Anterior cingulate cortex (tissue), 58 donors: ENCODE data around the gene PRSS38.
A peak's percentile ranks its signal among the peaks of the same experiment; 100 is the strongest.

Source experiments
- DNase-seq, 58 donors: peaks; one replicate each; lab custom pipeline; 2025; lab: John Stamatoyannopoulos, UW

Gene PRSS38

DNA sequence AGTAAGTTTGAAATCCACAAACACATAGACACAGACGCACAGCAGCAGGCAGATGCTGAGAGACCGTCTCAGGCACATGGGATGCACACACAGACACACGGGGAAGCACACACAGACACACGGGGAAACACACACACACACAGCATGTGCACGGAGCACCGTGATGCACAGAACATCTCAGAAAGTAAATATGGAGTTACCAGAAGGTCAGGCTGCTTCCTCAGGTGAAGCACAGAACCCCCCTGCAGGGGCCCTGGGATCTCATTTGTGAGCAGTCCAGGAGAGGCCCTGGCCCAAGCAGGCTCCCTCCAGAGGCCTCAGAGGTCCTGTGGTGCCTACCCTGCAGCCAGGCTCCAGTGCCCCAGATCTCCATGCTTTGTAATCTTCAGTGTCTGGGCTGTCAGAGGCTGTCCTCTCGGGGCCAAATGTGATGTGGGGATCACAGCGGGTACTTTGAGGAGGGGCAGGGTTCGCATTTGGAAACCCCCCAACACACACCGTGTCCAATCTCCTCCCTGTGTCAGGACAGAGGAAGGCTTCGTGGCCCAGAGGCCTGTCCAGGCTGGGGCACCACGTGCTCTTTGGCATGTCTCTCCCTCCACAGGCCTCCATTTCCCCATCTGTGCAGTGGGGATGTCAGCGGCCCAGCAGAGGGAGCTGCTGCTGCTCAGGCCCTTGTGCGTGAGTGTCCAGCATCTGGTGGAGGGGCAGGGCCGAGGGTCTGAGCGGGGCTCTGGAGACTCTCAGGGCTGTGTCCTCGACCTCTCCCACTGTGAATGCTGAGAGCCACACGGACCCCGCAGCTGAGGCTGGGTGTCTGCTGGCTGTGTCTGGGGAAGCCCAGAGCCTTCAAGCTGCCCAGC lies 23.0 kb upstream of the PRSS38 start:
- DNase-seq = no peak

DNA sequence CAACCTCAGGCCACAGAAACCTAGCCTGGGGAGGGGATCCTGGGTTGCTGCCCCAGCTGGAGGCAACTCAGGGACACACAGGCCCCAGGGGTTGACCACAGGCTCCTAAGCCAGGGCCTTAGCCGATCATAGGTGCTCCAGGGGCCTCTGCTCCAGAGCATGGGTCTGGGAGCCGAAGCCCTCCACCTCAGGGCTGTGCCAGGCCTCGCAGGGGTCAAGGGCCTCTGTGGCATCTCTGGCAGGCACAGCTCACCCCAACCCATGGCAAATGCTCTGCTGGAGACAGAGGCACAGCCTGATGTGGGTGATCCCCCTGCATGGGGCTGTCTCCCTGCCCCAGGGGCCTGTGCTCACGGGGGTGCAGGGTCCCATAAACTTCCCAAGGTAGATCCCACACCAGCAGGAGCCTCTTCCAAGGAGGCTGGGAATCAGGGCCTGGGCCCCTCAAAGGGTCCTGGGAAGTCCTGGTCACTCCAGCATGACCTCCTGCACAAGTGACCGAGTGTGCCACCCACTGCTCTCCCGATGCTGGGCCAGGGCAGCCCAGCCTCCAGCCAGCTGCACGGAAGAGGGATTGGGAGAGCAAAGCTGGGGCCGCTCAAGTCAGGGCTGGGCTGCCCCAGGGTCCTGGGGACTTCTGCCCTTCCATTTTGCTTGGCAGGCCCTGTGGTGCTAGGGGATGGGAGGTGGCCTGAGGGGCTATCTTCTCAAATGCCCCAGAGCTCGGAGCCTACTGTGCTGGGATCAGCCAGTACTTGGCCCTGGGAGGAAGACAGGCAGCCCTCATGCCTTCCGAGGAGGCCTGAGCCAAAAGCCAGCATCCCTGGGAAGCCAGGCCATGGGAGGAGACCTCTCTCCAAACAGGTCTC lies 22.2 kb upstream of the PRSS38 start:
- DNase-seq = no peak

- DNase-seq = peak in 1 of 58 donors; percentile 29
Measured at GRCh38 chr1:227793948-227794816, 21.3 kb upstream of the PRSS38 start.

GRCh38 chr1:227794817-227795192 lies 20.7 kb upstream of the PRSS38 start:
- no peak for DNase-seq

- DNase-seq = no peak
Measured at GRCh38 chr1:227795732-227796131, 19.7 kb upstream of the PRSS38 start.

DNA sequence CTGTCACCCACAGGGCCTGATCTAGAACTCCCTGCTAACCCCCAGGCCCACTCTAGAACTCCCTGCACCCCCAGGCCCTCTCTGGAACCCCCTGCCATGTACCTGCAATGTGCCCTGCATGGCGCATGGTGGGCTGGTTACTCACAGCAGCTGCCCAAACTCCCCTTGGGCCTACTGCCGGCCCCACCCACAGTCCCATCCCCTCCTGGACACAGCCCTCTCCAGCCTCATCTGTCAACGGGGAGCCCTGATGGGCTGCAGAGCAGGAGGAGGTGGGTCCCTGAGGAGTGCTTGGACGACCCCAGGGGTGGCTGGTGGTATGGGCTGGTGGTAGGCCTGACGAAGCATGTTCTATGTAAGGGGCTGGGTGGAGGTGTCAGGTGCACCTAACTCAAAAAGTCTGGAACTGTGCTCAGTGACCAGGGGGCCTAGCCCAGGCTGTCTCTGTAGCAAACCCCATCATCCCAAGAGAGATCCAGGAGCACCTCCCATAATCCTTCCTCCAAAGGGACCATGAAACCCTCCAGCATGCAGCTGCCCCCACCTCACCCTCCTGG lies 19.0 kb upstream of the PRSS38 start:
- DNase-seq = no peak

DNA sequence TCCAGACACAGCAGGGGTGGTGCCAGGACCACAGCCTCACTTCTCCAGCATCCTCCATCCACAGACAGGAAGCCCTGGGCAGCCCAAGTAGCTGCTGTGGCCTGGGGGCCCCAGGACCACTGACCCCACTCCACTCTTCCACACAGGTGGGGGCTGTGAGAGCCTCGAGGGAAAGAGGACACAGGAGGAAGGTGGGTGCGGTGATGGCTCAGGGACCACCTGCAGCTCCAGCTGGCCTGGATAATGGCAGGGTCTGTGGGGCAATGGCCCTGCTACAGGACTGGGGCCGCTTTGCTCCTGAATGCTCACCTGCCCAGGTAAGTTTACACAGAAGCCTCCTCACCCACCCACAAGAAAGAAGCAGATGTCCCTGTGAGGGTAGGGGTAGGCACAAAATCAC lies 18.3 kb upstream of the PRSS38 start:
- DNase-seq = no peak

DNA sequence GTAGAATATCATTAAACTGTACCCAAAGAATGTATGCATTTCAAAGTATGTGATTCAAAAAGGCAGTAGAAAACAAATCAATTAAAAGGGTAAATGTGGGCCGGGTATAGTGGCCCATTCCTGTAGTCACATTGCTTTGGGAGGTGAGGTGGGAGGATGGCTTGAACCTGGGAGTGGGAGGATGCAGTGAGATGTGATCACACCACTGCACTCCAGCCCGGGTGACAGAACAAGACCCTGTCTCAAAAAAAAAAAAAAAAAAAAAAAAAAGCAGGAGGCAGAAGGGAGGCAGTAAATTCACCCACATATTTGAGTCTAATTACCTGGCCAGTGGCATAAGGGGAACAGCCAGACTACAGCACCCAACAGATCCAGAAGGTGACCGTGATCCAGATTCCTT lies 17.9 kb upstream of the PRSS38 start:
- DNase-seq = no peak

GRCh38 chr1:227798078-227798802 lies 17.2 kb upstream of the PRSS38 start:
- DNase-seq = no peak

- no peak for DNase-seq
Measured at GRCh38 chr1:227799756-227800155, 15.7 kb upstream of the PRSS38 start.

DNA sequence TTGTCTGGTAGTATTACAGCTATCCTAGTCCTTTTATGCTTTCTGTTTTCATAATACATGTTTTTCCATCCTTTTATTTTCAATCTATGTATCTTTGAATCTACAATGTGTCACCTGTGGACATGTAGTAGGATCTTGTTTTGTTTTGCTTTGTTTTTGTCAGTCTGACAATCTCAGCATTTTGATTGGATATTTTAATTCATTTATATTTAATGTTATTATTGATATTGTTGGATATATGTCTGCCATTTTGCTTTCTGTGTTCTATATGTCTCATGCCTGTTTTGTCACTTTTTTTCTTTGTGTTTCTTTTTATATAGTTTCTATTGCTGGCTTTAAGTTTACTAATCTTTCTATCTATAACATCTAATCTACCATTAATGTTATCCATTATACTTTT lies 11.5 kb upstream of the PRSS38 start:
- DNase-seq = no peak

GRCh38 chr1:227805606-227806197 lies 9.8 kb upstream of the PRSS38 start:
- no peak for DNase-seq

DNA sequence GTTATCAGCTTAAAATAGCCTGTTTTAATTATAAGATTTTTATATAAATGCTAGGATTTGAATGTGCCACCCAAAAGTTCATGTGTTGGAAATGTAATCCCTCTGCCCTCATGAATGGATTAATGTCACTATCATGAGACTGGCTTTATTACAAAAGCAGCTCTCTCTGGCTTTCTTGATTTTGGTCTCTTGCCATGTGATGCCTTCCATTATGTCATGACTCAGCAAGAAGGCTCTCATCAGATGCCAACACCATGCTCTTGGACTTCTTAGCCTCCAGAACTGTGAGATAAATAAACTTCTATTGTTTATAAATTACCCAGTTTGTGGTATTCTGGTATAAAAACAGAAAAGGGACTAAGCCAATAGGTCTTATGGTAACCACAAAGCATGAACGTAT lies 6.9 kb upstream of the PRSS38 start:
- DNase-seq = no peak

- no peak for DNase-seq
Measured at GRCh38 chr1:227809026-227809425, 6.4 kb upstream of the PRSS38 start.

- no peak for DNase-seq
Measured at GRCh38 chr1:227813962-227814361, 1.5 kb upstream of the PRSS38 start.

GRCh38 chr1:227816750-227817446 lies 1.4 kb downstream of the PRSS38 start:
- no peak for DNase-seq

DNA sequence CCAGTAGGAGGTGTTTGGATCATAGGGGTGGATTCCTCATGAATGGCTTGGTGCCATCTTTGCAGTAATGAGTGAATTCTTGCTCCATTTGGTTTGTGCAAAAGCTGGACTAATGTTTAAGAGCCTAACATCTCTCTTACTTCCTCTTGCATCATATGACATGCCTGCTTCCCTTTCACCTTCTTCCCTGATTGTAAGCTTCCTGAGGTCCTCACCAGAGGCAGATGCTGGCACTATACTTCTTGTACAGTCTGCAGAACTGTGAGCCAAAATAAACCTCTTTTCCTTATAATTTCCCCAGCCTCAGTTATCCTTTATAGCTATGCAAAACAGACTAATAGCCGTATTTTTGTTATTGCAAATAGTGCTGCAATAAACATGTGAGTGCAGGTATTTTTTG lies 8.1 kb downstream of the PRSS38 start:
- DNase-seq = no peak

DNA sequence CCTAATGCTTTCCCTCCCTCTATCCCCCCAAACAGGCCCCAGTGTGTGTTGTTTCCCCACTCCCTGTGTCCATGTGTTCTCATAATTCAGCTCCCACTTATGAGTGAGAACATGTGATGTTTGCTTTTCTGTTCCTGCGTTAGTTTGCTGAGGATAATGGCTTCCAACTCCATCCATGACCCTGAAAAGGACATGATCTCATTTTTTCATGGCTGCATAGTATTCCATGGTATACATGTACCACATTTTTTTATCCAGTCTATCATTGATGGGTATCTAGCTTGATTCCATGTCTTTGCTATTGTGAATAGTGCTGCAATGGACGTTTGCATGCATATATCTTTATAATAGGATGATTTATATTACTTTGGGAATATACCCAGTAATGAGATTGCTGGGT lies 8.7 kb downstream of the PRSS38 start:
- DNase-seq = no peak

GRCh38 chr1:227828786-227829185 lies 13.3 kb downstream of the PRSS38 start:
- no peak for DNase-seq
